Inflammatory macrophage (primary cell): ENCODE data around the gene NKAIN2.
"Not testable (repeated sequence)": the region's sequence is repeated elsewhere in the genome, so short reads cannot be mapped to it uniquely, and the experiment has no call there.

ENCODE experiments used
- DNase-seq, 2 donors: peaks; one replicate each; pipeline ENCODE4 v3.0.0-alpha.2; 2020 to 2022

The NKAIN2 gene

GRCh38 chr6:124226396-124226795, 422.7 kb downstream of the NKAIN2 start:
- no peak for DNase-seq

- DNase-seq, result no peak
Observed at GRCh38 chr6:124233221-124233620, 429.6 kb downstream of the NKAIN2 start.

GRCh38 chr6:124234801-124235200, 431.1 kb downstream of the NKAIN2 start:
- no peak for DNase-seq

DNA sequence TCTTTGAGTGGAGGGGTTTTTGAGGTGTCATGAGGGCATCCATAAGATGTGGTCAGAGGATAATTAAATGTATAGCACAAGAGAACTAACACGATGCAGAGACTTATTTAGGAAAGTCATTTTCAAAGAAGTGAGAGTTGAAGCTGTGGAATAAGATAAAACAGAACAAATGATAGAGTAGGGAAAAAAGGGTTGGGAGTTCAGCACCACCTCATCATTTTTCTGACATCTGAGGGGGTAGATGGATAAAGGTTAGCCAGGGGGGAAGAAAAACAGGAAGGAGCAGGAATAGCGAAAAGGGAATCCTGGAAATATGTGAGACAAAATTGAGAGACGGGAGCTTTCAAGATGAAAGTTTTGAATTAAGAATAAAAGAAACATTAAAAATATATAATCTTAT, 434.2 kb downstream of the NKAIN2 start:
- no peak for DNase-seq

DNA sequence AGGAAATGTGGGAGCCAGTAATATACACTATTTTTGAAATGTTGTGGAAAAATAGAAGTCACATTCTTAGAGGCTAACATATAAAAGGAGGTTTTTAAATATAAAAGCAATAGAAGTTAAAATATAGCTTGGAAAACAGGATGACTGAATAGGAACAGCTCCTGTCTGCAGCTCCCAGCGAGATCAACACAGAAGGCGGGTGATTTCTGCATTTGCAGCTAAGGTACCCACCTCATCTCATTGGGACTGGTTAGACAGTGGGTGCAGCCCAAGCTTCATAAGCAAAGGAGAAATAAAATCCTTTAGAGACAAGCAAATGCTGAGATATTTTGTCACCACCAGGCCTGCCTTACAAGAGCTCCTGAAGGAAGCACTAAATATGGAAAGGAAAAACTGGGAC, 434.7 kb downstream of the NKAIN2 start:
- DNase-seq, result not testable (repeated sequence)

- DNase-seq, result no peak
Observed at GRCh38 chr6:124254941-124255685, 451.4 kb downstream of the NKAIN2 start.

GRCh38 chr6:124260337-124260736, 456.7 kb downstream of the NKAIN2 start:
- DNase-seq, result no peak

DNA sequence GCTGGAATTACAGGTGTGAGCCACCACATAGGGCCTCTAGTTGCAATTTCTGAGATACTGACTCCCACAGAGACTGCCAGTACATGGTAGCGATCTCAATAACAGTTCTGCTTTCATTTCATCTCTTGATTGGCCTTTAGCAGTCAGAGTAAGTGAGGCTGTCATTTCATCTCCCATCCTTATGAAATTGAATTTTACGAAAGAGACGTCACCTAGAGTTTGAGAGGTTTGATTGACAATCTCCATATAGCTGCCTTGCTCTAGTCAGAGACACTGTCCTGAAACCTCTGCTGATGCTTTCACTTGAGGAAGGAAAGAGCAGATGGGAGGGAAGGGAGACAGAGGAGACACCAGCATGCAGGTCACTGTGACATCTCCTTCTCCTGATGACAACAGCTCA, 466.1 kb downstream of the NKAIN2 start:
- DNase-seq, result no peak

- no peak for DNase-seq
Observed at GRCh38 chr6:124273701-124274100, 470.0 kb downstream of the NKAIN2 start.

DNA sequence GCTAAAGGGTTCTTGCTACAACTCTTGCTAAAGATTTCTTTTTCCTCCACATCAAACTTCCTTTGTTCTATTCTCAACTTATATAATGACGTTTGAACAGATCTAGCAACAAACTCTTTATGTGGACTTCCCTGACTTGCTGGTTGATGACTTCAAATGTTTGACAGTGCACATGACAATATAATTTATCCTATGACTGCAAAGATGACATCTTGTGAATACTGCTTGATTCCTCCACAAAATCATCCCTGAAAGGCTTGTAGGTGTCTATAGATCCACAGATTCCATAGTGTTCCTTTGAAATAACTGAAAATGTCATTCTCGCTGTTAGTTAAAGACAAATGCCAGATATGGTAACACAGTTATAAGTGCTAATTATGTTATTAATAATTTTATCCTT, 478.9 kb downstream of the NKAIN2 start:
- DNase-seq, result no peak

DNA sequence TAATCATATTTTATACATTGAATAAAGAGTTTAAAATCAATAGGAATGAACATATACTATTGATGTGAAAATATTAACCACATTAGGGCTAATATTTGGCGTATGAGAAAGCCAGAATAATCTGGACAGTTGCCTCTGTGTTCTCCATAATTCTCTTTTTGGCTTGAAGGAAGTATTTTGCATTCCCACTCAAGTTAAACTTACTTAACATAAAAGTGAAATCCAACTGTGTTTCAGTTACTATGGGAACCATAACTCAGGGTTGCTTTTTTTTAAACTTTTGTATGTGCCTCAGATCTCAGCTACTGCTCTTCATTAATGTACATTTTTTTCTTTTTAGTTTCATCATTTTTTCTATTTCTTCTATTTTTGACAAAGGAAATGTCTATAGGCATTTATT, 479.8 kb downstream of the NKAIN2 start:
- no peak for DNase-seq

DNA sequence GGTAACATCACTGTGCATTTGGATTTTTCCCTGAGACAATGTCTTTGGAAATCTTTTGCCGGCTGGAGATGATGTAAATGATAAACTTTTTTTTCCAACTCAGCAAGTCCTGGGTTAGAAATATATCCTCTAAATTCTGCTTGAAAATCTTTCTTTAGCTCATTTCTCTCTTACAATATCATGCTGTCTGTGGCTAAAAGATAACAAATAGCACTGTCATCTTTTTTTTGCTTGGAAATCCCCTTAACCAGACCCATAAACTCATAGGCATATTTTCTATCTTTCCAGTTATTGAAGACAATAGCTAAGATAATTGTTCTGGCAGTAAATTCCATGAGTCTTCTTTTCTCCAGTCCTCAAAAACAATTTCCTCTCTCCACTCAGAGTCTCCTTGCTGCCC, 481.5 kb downstream of the NKAIN2 start:
- no peak for DNase-seq

- DNase-seq, result no peak
Observed at GRCh38 chr6:124294574-124295200, 491.0 kb downstream of the NKAIN2 start.

GRCh38 chr6:124297507-124297906, 493.8 kb downstream of the NKAIN2 start:
- no peak for DNase-seq

- DNase-seq, result no peak
Observed at GRCh38 chr6:124298730-124299129, 495.1 kb downstream of the NKAIN2 start.

- DNase-seq, result not testable (repeated sequence)
Observed at GRCh38 chr6:124300907-124301306, 497.2 kb downstream of the NKAIN2 start.

DNA sequence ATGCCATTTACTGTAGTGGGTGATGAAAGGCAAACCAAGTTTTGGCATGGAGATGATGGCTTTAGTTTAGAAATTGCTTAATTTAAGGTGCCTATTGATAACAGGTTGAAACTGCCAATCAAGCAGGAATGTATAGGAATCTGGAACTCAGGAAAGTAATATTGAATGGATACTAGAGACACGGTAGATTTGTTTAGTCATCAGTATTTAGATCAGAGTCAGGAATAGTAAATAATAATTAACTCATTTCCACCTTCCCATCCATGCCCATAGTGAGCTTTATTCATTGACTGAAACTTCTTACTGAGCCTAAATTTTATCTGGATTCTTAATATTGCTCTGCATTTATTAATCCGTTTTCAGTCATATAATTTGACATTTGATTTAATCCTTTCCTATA, 500.3 kb downstream of the NKAIN2 start:
- DNase-seq, result no peak

- no peak for DNase-seq
Observed at GRCh38 chr6:124310139-124310538, 506.5 kb downstream of the NKAIN2 start.

- no peak for DNase-seq
Observed at GRCh38 chr6:124319410-124319809, 515.7 kb downstream of the NKAIN2 start.

- no peak for DNase-seq
Observed at GRCh38 chr6:124324237-124324636, 520.6 kb downstream of the NKAIN2 start.

DNA sequence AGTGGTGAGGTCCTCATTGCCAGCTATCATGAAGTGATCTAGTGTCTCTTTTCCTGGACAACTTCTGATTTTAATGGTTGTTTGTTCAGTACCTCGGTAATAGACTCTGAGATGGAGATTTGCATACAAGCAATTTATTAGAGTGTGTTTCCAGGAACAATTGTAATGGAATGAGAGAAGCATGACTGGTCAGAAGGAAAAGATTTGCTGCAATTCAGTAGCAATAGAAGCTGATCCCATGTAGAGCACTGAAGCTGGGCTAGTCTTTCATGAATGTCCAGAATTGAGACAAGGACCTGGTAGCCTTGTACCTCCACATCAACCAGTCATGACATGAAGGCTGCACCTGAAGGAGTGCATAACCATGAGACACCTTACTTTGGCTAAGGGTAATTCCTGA, 526.5 kb downstream of the NKAIN2 start:
- DNase-seq, result no peak

DNA sequence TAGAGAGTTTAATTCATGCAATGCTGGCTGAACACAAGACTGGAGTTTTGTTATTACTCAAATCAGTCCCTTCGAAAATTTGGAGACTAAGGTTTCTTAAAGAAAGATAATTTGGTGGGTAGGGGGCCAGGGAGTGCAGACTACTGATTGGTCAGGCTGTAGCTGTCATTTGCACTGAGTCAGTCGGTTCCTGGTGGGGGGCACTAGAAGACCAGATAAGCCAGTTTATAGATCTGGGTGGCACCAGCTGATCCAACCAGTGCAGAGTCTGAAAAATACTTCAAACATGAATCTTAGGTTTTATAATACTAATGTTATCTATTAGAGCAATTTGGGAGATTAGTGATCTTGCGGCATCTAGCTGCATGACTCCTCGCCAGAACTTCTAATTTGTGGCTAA, 530.7 kb downstream of the NKAIN2 start:
- no peak for DNase-seq

DNA sequence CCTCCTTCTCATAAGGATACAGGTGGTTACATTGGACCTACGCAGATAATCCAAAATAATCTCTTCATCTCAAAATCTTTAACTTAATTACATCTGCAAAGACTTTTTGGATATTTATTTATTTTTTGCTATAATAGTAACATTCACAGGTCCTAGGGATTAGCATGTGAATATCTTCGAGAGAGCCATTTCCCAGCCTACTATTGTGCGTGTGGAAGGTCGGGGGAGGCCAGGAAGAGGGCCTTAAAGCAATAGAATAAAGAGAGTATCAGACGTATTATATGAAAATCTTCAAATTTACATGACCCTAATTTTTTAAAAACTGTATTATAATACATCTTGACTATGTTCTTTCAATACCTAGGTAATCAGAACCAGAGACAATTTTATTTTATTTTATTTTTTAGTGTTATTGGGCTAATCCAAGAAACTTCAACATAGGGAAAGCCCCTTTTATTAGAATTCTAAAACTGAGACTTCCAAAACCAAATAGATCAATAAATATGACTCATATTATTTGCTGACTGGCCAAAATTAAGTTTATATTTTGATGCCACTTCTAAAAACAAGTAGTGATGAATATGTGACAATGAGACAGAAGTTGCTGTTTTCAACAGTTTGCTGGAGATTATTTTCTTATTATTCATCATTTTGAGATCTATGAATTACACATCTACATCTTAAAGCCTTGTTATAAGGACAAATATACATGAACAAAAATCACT, 536.1 kb downstream of the NKAIN2 start:
- DNase-seq, result no peak

DNA sequence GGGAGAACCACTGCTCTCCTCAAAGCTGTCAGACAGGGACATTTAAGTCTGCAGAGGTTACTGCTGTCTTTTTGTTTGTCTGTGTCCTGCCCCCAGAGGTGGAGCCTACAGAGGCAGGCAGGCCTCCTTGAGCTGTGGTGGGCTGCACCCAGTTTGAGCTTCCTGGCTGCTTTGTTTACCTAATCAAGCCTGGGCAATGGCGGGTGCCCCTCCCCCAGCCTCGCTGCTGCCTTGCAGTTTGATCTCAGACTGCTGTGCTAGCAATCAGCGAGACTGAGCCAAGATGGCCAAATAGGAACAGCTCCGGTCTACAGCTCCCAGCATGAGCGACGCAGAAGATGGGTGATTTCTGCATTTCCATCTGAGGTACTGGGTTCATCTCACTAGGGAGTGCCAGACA, 544.7 kb downstream of the NKAIN2 start:
- DNase-seq, result not testable (repeated sequence)
